IPS DF 19.7 (cell line): ENCODE measurements around the gene AQP12B.
"Not testable (repeated sequence)": the region's sequence is repeated elsewhere in the genome, so short reads cannot be mapped to it uniquely, and the experiment has no call there.

Source experiments
- DNase-seq: peaks from one replicate; pipeline ENCODE4 v3.0.0-alpha.2; 2013; ENCODE audit warnings: low read depth, low spot score

Gene AQP12B

GRCh38 chr2:240701091-240701735, 18.5 kb upstream of the AQP12B start:
- no peak for DNase-seq

- DNase-seq: not testable (repeated sequence)
Measured at GRCh38 chr2:240700616-240701015, 17.9 kb upstream of the AQP12B start.

- not testable (repeated sequence) for DNase-seq
Measured at GRCh38 chr2:240699835-240700234, 17.1 kb upstream of the AQP12B start.

GRCh38 chr2:240698852-240699561, 16.3 kb upstream of the AQP12B start:
- not testable (repeated sequence) for DNase-seq

- not testable (repeated sequence) for DNase-seq
Measured at GRCh38 chr2:240696469-240696868, 13.8 kb upstream of the AQP12B start.

GRCh38 chr2:240695593-240695992, 12.9 kb upstream of the AQP12B start:
- DNase-seq: not testable (repeated sequence)

- DNase-seq: not testable (repeated sequence)
Measured at GRCh38 chr2:240694304-240694703, 11.6 kb upstream of the AQP12B start.

GRCh38 chr2:240692583-240693561, 10.2 kb upstream of the AQP12B start:
- not testable (repeated sequence) for DNase-seq

GRCh38 chr2:240691631-240692420, 9.1 kb upstream of the AQP12B start, which contains the start of gene AQP12A:
Gene AQP12A, plus strand, starts transcription at chr2:240691866. Its CDS starts 48 bp downstream, at chr2:240691914.
- not testable (repeated sequence) for DNase-seq

- DNase-seq: not testable (repeated sequence)
Measured at GRCh38 chr2:240691075-240691427, 8.4 kb upstream of the AQP12B start.

GRCh38 chr2:240690421-240691074, 7.9 kb upstream of the AQP12B start:
- DNase-seq: not testable (repeated sequence)

GRCh38 chr2:240689975-240690374, 7.3 kb upstream of the AQP12B start:
- DNase-seq: no peak

- DNase-seq: no peak
Measured at GRCh38 chr2:240688553-240688919, 5.9 kb upstream of the AQP12B start.

- DNase-seq: no peak
Measured at GRCh38 chr2:240687741-240688552, 5.3 kb upstream of the AQP12B start.

- no peak for DNase-seq
Measured at GRCh38 chr2:240687045-240687740, 4.5 kb upstream of the AQP12B start.

- DNase-seq: no peak
Measured at GRCh38 chr2:240686460-240686859, 3.8 kb upstream of the AQP12B start.

GRCh38 chr2:240685771-240686371, 3.2 kb upstream of the AQP12B start:
- DNase-seq: no peak

GRCh38 chr2:240683980-240684728, 1.5 kb upstream of the AQP12B start:
- not testable (repeated sequence) for DNase-seq
